HEK293T (cell line): ENCODE data around the gene AOPEP.

Experiments used
- CTCF ChIA-PET: fragments of 350-600 bp; formaldehyde crosslinking; extraction: SDS; loops from one replicate; lab custom pipeline; 2021; ENCODE audit warnings: antibody characterized with exemption, inconsistent platforms; lab: Yijun Ruan, JAX
- POLR2A ChIA-PET: fragments of 350-600 bp; formaldehyde crosslinking; extraction: SDS; loops from one replicate; lab custom pipeline; 2020; ENCODE audit warnings: antibody characterized with exemption, inconsistent platforms; lab: Yijun Ruan, JAX
- DNase-seq: peaks from one replicate; pipeline ENCODE4 v3.0.0; 2012; ENCODE audit warnings: mixed read lengths; ENCODE audit errors: extremely low spot score
- ARNT ChIP-seq: fragments of 450-650 bp; IDR thresholded peaks from 2 replicates; pipeline ENCODE4 v1.6.1; 2017; ENCODE audit warnings: mild to moderate bottlenecking
- BHLHE40 ChIP-seq: fragments of 450-650 bp; IDR thresholded peaks from 2 replicates; pipeline ENCODE4 v1.6.1; 2016; ENCODE audit warnings: mild to moderate bottlenecking, moderate library complexity, borderline replicate concordance
- CTBP1 ChIP-seq: fragments of 450-650 bp; IDR thresholded peaks from 2 replicates; pipeline ENCODE4 v1.6.1; 2016; ENCODE audit warnings: borderline replicate concordance
- ELF4 ChIP-seq: fragments of 450-650 bp; IDR thresholded peaks from 2 replicates; pipeline ENCODE4 v1.6.1; 2017; ENCODE audit warnings: antibody characterized with exemption
- FOXA1 ChIP-seq: fragments of 450-650 bp; IDR thresholded peaks from 2 replicates; pipeline ENCODE4 v1.6.1; 2016; ENCODE audit warnings: mild to moderate bottlenecking
- FOXK2 ChIP-seq: fragments of 450-650 bp; IDR thresholded peaks from 2 replicates; pipeline ENCODE4 v1.6.1; 2016; ENCODE audit warnings: mild to moderate bottlenecking
- FOXM1 ChIP-seq: fragments of 450-650 bp; IDR thresholded peaks from 2 replicates; pipeline ENCODE4 v1.6.1; 2017; ENCODE audit warnings: mild to moderate bottlenecking, borderline replicate concordance
- HDGF ChIP-seq: fragments of 450-650 bp; IDR thresholded peaks from 2 replicates; pipeline ENCODE4 v1.6.1; 2017; ENCODE audit warnings: antibody characterized with exemption, borderline replicate concordance
- L3MBTL2 ChIP-seq: fragments of 450-650 bp; conservative IDR thresholded peaks from 2 replicates; pipeline ENCODE4 v1.6.1; 2016; ENCODE audit warnings: mild to moderate bottlenecking
- LEF1 ChIP-seq: fragments of 450-650 bp; IDR thresholded peaks from 2 replicates; pipeline ENCODE4 v1.6.1; 2017; ENCODE audit warnings: mild to moderate bottlenecking, borderline replicate concordance
- NFRKB ChIP-seq: fragments of 450-650 bp; IDR thresholded peaks from 2 replicates; pipeline ENCODE4 v1.6.1; 2016; ENCODE audit warnings: mild to moderate bottlenecking, moderate library complexity
- PKNOX1 ChIP-seq: fragments of 450-650 bp; IDR thresholded peaks from 2 replicates; pipeline ENCODE4 v1.6.1; 2016
- SP1 ChIP-seq: fragments of 450-650 bp; IDR thresholded peaks from 2 replicates; pipeline ENCODE4 v1.6.1; 2017
- SUZ12 ChIP-seq: fragments of 450-650 bp; IDR thresholded peaks from 2 replicates; pipeline ENCODE4 v1.6.1; 2016; ENCODE audit warnings: mild to moderate bottlenecking
- TARDBP ChIP-seq: fragments of 450-650 bp; IDR thresholded peaks from 2 replicates; pipeline ENCODE4 v1.6.1; 2016
- ZNF384 ChIP-seq: fragments of 450-650 bp; IDR thresholded peaks from 2 replicates; pipeline ENCODE4 v1.6.1; 2016

The AOPEP gene

GRCh38 chr9:95087659-95088242 lies 361.3 kb downstream of the AOPEP start:
- POLR2A ChIA-PET: no interaction called here

GRCh38 chr9:95088421-95089161 lies 362.1 kb downstream of the AOPEP start:
- CTCF ChIA-PET: no interaction called here
- POLR2A ChIA-PET: no interaction called here
- no peak for TF ChIP-seq L3MBTL2
- TF ChIP-seq PKNOX1: no peak
- TF ChIP-seq BHLHE40: no peak
- TF ChIP-seq FOXM1: no peak
- TF ChIP-seq SP1: no peak
- no peak for TF ChIP-seq ZNF384
- TF ChIP-seq FOXA1: no peak
- TF ChIP-seq ELF4: no peak
- no peak for TF ChIP-seq NFRKB
- no peak for TF ChIP-seq SUZ12
- no peak for TF ChIP-seq TARDBP
- no peak for TF ChIP-seq FOXK2
- no peak for DNase-seq

More at GRCh38 chr9:95087659-95088242, 361.3 kb downstream of the AOPEP start:
- no peak for DNase-seq
- TF ChIP-seq SP1 (no peak), PKNOX1 (no peak), BHLHE40 (no peak), FOXA1 (no peak), ZNF384 (no peak), SUZ12 (no peak)
- CTCF ChIA-PET: no interaction called here

- no peak for DNase-seq
- CTCF ChIA-PET: no interaction called here
- TF ChIP-seq ARNT: no peak
- TF ChIP-seq FOXA1: no peak
- TF ChIP-seq LEF1: no peak
- no peak for TF ChIP-seq SP1
- no peak for TF ChIP-seq NFRKB
- no peak for TF ChIP-seq FOXK2
- no peak for TF ChIP-seq ZNF384
- no peak for TF ChIP-seq TARDBP
- no peak for TF ChIP-seq ELF4
- no peak for TF ChIP-seq BHLHE40
- POLR2A ChIA-PET: no interaction called here
Observed at GRCh38 chr9:95089257-95090022, 362.9 kb downstream of the AOPEP start.

- ChIA-PET CTCF (no interaction called here), POLR2A (no interaction called here)
- no peak for DNase-seq
- no peak for TF ChIP-seq SUZ12
- TF ChIP-seq BHLHE40: no peak
- no peak for TF ChIP-seq LEF1
- no peak for TF ChIP-seq FOXK2
- TF ChIP-seq PKNOX1: no peak
- TF ChIP-seq NFRKB: no peak
- TF ChIP-seq TARDBP: no peak
- TF ChIP-seq FOXA1: no peak
- TF ChIP-seq L3MBTL2: no peak
- no peak for TF ChIP-seq FOXM1
- no peak for TF ChIP-seq ZNF384
- no peak for TF ChIP-seq ARNT
- TF ChIP-seq CTBP1: no peak
- TF ChIP-seq HDGF: no peak
- TF ChIP-seq SP1: no peak
- TF ChIP-seq ELF4: no peak
Observed at GRCh38 chr9:95090023-95090791, 363.7 kb downstream of the AOPEP start.

- no peak for DNase-seq
- ChIA-PET POLR2A (no interaction called here), CTCF (no interaction called here)
- TF ChIP-seq SP1 (no peak), FOXM1 (no peak), LEF1 (no peak), HDGF (no peak), CTBP1 (no peak), FOXK2 (no peak), ARNT (no peak), PKNOX1 (no peak), ELF4 (no peak), L3MBTL2 (no peak), NFRKB (no peak), FOXA1 (no peak), ZNF384 (no peak), TARDBP (no peak), SUZ12 (no peak), BHLHE40 (no peak)
Observed at GRCh38 chr9:95090871-95091577, 364.5 kb downstream of the AOPEP start.
